GM12875 (cell line): ENCODE results near the gene STAT5A.

Source experiments
- H3K4me3 ChIP-seq: one replicate; pipeline ENCODE4 v1.5.1; 2011; ENCODE audit warnings: low read depth, low read length, control low read depth
- TF ChIP-seq, protein P1 (sequence below): IDR thresholded peaks from 2 replicates; pipeline ENCODE4 v1.5.1; 2011; ENCODE audit warnings: low read depth, mild to moderate bottlenecking, control low read depth, inconsistent platforms, low read length, moderate library complexity, borderline replicate concordance; ENCODE audit not compliant: insufficient read depth

The STAT5A gene

DNA sequence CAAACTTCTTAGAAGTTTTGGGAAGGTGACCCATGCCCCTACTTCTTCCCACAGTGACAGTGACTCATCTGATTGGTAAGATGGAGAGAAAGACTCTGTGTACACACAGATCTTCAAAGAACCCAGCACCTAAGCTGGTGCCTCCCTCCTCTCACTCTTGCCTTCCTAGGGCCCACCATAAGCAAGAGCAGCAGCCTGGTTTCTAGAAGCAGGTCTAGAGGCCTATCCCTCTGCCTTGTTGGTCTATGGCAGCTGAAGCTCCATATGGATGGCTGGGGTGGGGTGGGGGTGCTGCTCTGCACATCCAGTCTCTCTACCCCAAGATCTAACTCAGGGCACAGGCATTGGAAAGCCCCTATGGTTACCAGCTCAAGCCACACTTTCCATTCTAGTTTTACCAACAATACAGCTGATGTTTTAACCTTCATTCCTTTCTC is 52.4 kb downstream of the STAT5A start:
- TF ChIP-seq, protein P1, sequence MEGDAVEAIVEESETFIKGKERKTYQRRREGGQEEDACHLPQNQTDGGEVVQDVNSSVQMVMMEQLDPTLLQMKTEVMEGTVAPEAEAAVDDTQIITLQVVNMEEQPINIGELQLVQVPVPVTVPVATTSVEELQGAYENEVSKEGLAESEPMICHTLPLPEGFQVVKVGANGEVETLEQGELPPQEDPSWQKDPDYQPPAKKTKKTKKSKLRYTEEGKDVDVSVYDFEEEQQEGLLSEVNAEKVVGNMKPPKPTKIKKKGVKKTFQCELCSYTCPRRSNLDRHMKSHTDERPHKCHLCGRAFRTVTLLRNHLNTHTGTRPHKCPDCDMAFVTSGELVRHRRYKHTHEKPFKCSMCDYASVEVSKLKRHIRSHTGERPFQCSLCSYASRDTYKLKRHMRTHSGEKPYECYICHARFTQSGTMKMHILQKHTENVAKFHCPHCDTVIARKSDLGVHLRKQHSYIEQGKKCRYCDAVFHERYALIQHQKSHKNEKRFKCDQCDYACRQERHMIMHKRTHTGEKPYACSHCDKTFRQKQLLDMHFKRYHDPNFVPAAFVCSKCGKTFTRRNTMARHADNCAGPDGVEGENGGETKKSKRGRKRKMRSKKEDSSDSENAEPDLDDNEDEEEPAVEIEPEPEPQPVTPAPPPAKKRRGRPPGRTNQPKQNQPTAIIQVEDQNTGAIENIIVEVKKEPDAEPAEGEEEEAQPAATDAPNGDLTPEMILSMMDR, result no peak
- H3K4me3 ChIP-seq, result no peak overlapping the region

DNA sequence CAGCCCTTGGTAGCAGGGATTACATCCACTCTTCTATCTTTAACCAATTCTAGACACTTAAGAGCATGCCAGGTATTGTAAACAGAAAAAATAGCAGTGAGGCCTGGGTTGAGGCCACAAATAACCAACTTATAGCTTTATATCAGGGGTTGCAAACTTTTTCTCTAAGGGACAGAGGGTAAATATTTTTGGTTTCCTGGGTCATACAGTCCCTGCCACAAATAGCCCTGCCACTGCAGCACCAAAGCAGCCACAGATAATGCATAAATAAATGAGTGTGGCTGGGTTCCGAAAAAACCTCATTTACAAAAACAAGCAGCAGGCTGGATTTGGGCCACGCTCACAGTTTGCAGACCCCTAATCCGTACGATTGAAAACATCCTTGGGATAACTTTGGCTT is 53.3 kb downstream of the STAT5A start:
- TF ChIP-seq, protein P1, result no peak
- H3K4me3 ChIP-seq, result no peak overlapping the region

DNA sequence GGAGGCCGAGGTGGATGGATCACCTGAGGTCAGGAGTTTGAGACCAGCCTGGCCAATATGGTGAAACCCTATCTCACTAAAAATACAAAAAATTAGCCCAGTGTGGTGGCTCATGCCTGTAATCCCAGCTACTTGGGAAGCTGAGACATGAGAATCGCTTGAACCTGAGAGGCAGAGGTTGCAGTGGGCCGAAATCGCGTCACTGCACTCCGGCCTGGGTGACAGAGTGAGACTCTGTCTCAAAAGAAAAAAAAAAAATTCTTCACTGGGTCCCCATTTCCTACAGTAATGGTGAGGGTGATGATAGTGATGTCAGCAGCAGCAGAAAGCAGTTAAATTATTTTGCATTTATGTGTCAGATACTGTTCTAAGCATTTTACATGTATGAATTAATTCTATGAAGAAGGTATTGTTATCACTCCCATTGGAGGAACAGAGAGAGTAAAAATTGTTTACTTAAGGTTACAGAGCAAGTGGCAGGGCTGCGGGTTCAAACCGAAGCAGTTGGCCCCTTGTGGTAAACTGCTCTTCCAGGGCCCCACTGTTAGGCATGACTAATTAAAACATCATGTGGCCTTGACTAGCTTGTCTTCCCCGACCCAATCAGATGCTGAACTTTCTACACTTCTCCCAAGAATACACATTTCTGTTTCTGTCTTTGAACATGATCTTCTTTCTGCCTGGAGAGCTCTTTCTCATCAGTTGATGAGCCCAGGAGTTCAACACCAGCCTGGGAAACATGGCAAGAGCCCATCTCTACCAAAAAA is 54.1 kb downstream of the STAT5A start:
- TF ChIP-seq, protein P1, result no peak
- no peak overlapping the region for H3K4me3 ChIP-seq

DNA sequence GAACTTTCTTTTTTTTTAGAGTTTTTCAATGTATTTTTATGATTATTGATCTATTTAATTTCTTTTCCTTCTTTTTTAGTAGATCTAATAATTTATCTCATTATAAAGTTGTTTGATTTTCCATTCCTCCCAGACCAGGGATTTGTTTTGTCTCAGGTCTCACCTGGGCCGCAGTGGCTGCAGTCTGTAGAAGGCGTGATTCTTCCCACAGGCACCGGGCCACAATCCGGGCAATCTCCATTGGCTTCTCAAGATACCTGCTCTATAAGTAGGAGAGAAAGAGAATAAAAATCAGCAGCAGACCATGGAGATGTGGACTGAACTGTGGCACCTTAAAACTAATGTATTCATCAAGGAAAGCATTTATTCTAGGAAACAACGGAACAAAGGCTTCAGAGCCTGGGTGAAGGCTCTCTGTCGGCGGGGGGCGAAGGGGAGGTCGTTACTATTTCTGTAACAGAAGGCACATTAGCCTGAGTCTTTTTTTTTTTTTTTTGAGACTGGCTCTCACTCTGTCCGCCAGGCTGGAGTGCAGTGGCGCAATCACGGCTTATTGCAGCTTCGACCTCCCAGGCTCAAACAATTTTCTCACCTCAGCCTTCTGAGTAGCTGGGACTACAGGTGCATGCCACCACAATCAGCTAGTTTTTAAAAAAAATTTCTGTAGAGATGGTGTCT is 57.2 kb downstream of the STAT5A start:
- TF ChIP-seq, protein P1, result no peak
- no peak overlapping the region for H3K4me3 ChIP-seq

DNA sequence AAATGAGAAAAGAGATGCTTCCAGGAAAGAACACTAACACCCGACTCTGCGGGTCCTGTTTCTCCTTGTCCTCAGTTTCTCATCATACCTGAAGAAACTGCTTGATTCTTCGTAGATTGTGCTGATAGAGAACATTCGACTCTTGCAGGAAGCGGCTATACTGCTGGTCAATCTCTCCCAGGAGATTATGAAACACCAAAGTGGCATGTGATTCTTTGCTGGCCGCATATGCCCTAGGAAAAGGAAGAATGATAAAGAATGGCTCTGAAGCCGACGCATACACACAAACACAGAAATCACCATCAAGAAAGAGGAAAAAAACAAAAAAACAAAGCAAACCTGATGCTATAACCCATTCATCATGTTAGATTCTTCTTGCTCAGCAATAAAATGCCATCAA is 58.2 kb downstream of the STAT5A start:
- no peak overlapping the region for H3K4me3 ChIP-seq
- TF ChIP-seq, protein P1, result no peak

DNA sequence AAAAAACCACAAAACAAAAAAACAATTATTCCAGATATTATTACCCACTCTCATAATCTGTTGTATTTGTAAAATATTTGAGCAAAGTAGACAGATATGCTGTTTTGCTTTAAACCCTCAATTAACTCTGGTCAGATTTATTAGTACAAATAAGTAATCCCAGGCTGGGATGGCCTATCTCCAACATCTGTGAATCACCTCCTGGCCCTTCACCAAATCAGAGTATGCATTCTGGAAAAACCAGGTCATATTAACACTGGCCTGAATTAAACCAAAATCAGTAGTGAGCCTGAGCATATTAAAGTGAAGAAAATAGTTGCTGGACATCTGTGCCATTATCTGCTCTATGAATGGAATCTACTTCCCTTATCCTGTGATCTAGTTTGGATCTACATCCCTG is 58.9 kb downstream of the STAT5A start:
- H3K4me3 ChIP-seq, result no peak overlapping the region
- TF ChIP-seq, protein P1, result no peak

DNA sequence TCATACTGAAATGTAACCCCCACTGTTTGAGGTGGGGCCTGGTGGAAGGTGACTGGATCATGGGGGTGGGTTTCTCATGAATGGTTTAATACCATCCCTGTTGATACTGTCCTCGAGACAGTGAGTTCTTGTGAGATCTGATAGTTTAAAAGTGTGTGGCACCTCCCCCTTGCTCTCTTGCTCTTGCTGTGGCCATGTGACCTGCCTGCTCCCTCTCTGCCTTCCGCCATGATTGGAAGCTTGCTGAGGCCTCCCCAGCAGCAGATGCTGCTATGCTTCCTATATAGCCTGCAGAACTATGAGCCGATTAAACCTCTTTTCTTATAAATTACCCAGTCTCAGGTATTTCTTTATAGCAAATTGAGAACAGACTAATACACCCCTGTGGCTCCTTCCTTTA is 59.3 kb downstream of the STAT5A start:
- TF ChIP-seq, protein P1, result no peak
- no peak overlapping the region for H3K4me3 ChIP-seq
